ENCODE measurements around the gene VPS13A.

The VPS13A gene

DNA sequence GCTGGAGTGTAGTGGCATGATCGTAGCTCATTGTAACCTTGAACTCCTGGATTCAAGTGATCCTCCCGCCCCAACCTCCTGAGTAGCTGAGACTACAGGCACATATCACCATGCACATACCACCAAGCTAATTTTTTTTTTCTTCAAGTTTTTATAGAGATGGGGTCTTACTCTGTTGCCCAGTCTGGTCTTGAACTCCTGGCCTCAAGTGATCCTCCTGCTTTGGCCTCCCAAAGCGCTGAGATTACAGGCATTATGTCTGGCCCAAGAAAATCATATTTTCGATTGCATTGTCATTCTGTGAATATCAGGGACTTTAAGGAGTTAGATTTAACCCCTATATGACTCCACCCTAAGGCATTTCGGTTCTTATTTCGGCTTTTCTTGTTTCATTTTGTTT lies 116.6 kb downstream of the VPS13A start:
- H3K9me3 ChIP-seq: no peaks in the 10 kb centered on the region
- TF ChIP-seq, protein P1, sequence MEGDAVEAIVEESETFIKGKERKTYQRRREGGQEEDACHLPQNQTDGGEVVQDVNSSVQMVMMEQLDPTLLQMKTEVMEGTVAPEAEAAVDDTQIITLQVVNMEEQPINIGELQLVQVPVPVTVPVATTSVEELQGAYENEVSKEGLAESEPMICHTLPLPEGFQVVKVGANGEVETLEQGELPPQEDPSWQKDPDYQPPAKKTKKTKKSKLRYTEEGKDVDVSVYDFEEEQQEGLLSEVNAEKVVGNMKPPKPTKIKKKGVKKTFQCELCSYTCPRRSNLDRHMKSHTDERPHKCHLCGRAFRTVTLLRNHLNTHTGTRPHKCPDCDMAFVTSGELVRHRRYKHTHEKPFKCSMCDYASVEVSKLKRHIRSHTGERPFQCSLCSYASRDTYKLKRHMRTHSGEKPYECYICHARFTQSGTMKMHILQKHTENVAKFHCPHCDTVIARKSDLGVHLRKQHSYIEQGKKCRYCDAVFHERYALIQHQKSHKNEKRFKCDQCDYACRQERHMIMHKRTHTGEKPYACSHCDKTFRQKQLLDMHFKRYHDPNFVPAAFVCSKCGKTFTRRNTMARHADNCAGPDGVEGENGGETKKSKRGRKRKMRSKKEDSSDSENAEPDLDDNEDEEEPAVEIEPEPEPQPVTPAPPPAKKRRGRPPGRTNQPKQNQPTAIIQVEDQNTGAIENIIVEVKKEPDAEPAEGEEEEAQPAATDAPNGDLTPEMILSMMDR (IDR thresholded peaks at IDR 0.05): no peak
- H3K27ac ChIP-seq: no peak overlapping the region
- H3K27me3 ChIP-seq: no peaks in the 10 kb centered on the region
- no peak overlapping the region for H3K4me3 ChIP-seq (ENCODE audit: low read depth in 1 of 2, low read length in 1 of 2)
- peaks cover 3 to 13% of the 10 kb centered on the region in 2 experiments for H3K4me1 ChIP-seq (ENCODE audit: control insufficient read depth in 1 of 2, insufficient read depth in 1 of 2, low read depth in 1 of 2, low read length in 1 of 2)
- no peaks in the 10 kb centered on the region for H3K36me3 ChIP-seq

DNA sequence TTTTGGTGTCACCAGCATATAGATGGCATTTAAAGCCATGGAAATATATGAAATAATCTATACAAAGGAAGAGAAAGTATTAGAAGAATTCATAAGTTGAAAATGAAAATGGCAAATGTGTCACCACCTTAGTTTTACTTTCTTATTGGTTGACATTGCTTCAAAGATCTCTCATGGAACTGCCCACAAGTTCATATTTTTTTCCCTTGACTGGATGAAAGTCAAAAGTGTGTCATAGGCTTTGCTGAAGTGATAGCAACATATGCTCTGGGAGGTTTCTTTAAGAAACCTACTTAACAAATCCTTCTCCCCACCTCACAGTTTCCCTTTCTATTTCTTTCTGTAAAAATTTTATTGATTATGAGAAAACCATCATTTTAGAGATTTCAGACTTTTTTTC lies 127.2 kb downstream of the VPS13A start:
- no peaks in the 10 kb centered on the region for H3K4me1 ChIP-seq (ENCODE audit: control insufficient read depth in 1 of 2, insufficient read depth in 1 of 2, low read depth in 1 of 2, low read length in 1 of 2)
- no peaks in the 10 kb centered on the region for H3K36me3 ChIP-seq
- TF ChIP-seq, protein P1 (IDR thresholded peaks at IDR 0.05): no peak
- no peak overlapping the region for H3K27ac ChIP-seq
- no peaks in the 10 kb centered on the region for H3K27me3 ChIP-seq
- H3K4me3 ChIP-seq (ENCODE audit: low read depth in 1 of 2, low read length in 1 of 2): no peak overlapping the region
- H3K9me3 ChIP-seq: no peaks in the 10 kb centered on the region

DNA sequence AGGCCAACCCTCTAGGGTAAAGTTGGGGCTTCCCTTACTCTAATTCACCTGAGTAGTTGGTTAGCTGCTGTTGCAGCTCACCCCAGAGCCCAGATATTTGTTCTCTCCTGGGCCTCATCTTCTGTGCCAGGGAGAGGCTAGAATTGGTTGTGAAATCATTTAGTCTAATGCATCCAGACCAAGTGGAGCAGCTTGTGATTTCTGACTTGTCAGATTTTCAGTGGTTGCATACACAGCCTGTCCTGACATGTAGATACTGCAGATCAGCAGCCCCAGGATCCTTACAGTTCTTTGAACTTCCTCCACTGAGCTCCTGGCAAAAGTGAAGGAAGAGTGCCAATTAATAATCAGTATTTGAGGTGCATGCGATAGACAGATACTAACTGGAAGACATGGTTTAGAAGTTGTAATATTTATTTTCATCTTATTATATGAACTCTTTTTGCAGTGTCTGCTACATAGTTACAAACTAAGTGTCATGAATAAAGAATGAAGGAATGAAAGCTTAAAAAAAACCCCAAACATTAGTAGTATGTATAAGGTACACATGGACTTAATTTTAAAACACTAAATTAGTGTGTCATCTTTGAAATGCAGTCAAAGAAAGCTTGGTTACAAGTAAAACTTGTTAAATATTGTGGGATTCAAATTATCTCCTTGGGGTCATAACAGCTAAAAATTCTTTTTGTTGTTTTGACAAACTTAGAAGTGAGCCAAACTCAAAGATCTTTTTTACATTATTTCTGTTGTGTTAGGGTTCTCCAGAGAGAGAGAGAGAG lies 128.5 kb downstream of the VPS13A start:
- H3K9me3 ChIP-seq: no peaks in the 10 kb centered on the region
- no peaks in the 10 kb centered on the region for H3K4me1 ChIP-seq (ENCODE audit: control insufficient read depth in 1 of 2, insufficient read depth in 1 of 2, low read depth in 1 of 2, low read length in 1 of 2)
- no peaks in the 10 kb centered on the region for H3K36me3 ChIP-seq
- H3K27ac ChIP-seq: no peak overlapping the region
- TF ChIP-seq, protein P1 (IDR thresholded peaks at IDR 0.05): no peak
- H3K4me3 ChIP-seq (ENCODE audit: low read depth in 1 of 2, low read length in 1 of 2): no peak overlapping the region
- H3K27me3 ChIP-seq: no peaks in the 10 kb centered on the region

DNA sequence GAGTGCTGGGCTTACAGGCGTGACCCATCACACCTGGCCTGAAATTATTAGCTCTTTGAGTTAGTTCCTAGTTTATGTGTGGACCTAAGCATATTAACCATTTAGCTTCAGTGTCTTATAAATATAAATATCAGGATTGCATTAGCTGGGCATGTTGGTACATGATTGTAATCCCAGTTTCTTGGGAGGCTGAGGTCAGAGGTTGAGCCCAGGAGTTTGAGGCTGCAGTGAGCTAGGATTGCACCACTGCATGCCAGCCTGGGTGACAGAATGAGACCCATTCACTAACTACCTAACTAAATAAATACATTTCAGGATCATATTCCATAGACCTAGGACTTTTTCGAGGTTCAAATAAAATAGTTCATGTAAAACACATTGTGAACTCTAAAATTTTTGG lies 129.8 kb downstream of the VPS13A start:
- Histone ChIP-seq H3K4me3 (ENCODE audit: low read depth in 1 of 2, low read length in 1 of 2) (no peak overlapping the region), H3K9me3 (no peaks in the 10 kb centered on the region), H3K27me3 (no peaks in the 10 kb centered on the region), H3K4me1 (ENCODE audit: control insufficient read depth in 1 of 2, insufficient read depth in 1 of 2, low read depth in 1 of 2, low read length in 1 of 2) (no peaks in the 10 kb centered on the region), H3K27ac (no peak overlapping the region), H3K36me3 (no peaks in the 10 kb centered on the region)
- TF ChIP-seq, protein P1 (IDR thresholded peaks at IDR 0.05): no peak

DNA sequence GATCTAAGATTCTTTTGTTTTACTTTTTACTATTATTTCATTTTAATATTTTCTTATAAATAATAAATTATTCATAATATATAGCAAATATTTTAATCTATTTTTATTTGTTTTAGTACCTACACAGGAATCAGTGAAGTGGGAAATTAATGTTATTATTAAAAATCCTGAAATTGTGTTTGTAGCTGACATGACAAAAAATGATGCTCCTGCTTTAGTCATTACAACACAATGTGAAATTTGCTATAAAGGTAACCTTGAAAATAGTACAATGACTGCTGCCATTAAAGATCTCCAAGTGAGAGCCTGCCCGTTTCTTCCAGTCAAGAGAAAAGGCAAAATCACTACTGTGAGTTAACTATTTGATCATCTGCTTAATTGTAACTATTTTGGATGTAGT lies 138.7 kb downstream of the VPS13A start:
- TF ChIP-seq, protein P1 (IDR thresholded peaks at IDR 0.05): no peak
- H3K4me3 ChIP-seq (ENCODE audit: low read depth in 1 of 2, low read length in 1 of 2): no peak overlapping the region
- peaks cover 4% of the 10 kb centered on the region for H3K36me3 ChIP-seq
- H3K27me3 ChIP-seq: no peaks in the 10 kb centered on the region
- no peaks in the 10 kb centered on the region for H3K9me3 ChIP-seq
- no peak overlapping the region for H3K27ac ChIP-seq
- H3K4me1 ChIP-seq (ENCODE audit: control insufficient read depth in 1 of 2, insufficient read depth in 1 of 2, low read depth in 1 of 2, low read length in 1 of 2): no peaks in the 10 kb centered on the region
